Measurements from ENCODE around the gene SPRY4. TPM values are rescaled to one million over a fixed set of nuclear protein-coding genes. Genes with fewer than 3 reads are reported as not detected.

SPRY4 gene
- total and polyA plus RNA-seq, 2 of the 13 experiments (the other 11 are each of a cell fraction or from before 2014, with no cell fraction given), result 8.9 to 17.8 TPM

DNA sequence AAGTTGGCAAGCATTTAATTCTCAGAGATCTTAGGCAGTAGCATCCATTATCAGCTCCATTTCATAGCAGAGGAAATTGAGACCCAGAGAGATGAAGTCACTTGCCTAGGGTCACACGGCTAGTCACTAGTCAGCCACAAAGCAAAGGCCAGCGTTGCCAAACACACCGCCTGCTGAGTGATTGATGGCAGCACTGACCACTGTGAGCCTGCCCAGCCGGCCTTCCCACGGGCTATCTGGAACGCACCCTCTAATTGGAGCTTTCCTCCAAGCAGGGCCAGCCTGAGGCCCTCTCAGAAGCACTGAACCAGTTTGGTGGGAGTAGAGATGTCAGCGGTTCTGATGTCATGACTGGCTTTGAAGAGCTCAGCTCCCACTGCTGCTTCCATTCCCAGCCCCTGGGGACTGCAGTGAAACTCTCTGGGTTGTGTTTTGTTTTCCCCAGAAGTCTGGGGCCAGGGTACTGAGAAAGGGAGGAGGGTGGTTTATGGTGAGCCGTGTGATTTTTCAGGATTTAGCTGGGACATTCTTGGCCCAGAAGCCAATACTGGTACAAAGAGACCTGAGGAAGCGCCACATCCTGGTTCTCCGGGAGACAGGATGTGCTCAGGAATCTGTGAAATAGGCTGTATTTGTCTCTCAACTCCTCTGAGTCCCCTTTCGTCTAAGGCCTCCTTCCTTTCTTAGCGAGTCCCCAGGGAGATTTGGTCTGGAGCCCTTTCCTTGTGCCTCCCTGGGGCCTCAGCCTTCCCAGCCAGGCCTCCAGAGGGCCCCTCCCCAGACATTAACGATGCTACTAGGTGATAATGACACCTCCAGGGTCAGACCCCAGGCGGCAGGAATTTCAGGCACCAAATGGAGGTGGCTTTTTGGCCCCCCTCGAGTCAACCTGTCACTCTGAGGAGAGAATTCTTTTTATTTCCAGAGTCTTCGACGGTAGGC, 44.5 kb downstream of the SPRY4 start:
- peak; percentile 67 for FAIRE-seq
- ATAC-seq, result peak; percentile 96
- peak overlapping the region; percentile 55 for H3K4me2 ChIP-seq (ENCODE audit: low read depth, low read length)
- intact Hi-C loops (cut with micrococcal nuclease; ENCODE audit: unreplicated experiment) (no loop called here), in situ Hi-C loops (cut with HindIII; ENCODE audit: extremely low pct_ligation_motif_present, low pct_unique_long_range_greater_than_20kb) (no loop called here)
- BruUV-seq (replicated peaks), result TSS peak; percentile 52
- DNase-seq (ENCODE audit: low spot score), result peak; percentile 83
- 32% methylated on average over 14 of the region's 17 CpGs for WGBS (ENCODE audit: low lambda C conversion rate)
- CTCF ChIA-PET (ENCODE audit: low intra/inter-chr PET ratio, low total read pairs), result no interaction called here
- H3K4me1 ChIP-seq (ENCODE audit: insufficient read depth, low read length), result peaks cover 50% of the 10 kb centered on the region
- H3K9ac ChIP-seq (ENCODE audit: insufficient read depth, low read depth, low read length), result peak overlapping the region; percentile 19; the same call in 1 of the 2 replicates
- H3K27ac ChIP-seq (ENCODE audit: extremely low read length, insufficient read depth, low read length), result no peak overlapping the region
- H2AFZ ChIP-seq (ENCODE audit: low read length), result no peak overlapping the region
- no peaks in the 10 kb centered on the region for H4K20me1 ChIP-seq (ENCODE audit: insufficient read depth, low read length)
- POLR2A ChIA-PET, result interaction anchor here (0.6 to 1.4 kb wide), 7 partner anchors 10 to 80 kb away, joined by 3 to 4 read pairs (median 3); partner anchors contain the start of gene SPRY4
- H3K9me3 ChIP-seq (ENCODE audit: low read length), result no peaks in the 10 kb centered on the region
- H3K27me3 ChIP-seq (ENCODE audit: control insufficient read depth in 1 of 2, insufficient read depth in 2 of 2, low read length in 2 of 2), result no peaks in the 10 kb centered on the region
- no peaks in the 10 kb centered on the region for H3K79me2 ChIP-seq (ENCODE audit: insufficient read depth, low read length)
- no peaks in the 10 kb centered on the region for H3K36me3 ChIP-seq (replicated peaks in 1 of 2; ENCODE audit: control insufficient read depth in 1 of 2, insufficient read depth in 2 of 2, low read length in 2 of 2)
- peak overlapping the region in 1 of 3 experiments; percentile 40; a peak in 2 of 6 replicates for H3K4me3 ChIP-seq (replicated peaks in 1 of 3; ENCODE audit: insufficient read depth in 1 of 3, low read depth in 2 of 3, low read length in 3 of 3)
- TF ChIP-seq MTF2 (CRISPR knock-in tag; IDR thresholded peaks at IDR 0.05; ENCODE audit: borderline replicate concordance) (no peak), KDM2A (CRISPR knock-in tag; IDR thresholded peaks at IDR 0.05; ENCODE audit: borderline replicate concordance, low read depth) (peak; percentile 47), HNRNPLL (IDR thresholded peaks at IDR 0.05; ENCODE audit: low read depth, low read length, poor library complexity, severe bottlenecking) (no peak), CREB3 (CRISPR knock-in tag; IDR thresholded peaks at IDR 0.05) (no peak), ZFX (CRISPR knock-in tag; IDR thresholded peaks at IDR 0.05; ENCODE audit: low read depth) (peak; percentile 59; the same call in 1 of the 2 replicates), SIN3B (IDR thresholded peaks at IDR 0.05; ENCODE audit: low read length) (no peak), HOXA3 (CRISPR knock-in tag; IDR thresholded peaks at IDR 0.05) (peak; percentile 14; the same call in 1 of the 2 replicates), ZNF710 (CRISPR knock-in tag; IDR thresholded peaks at IDR 0.05; ENCODE audit: borderline replicate concordance) (0 out of 2 replicates have a peak, but pooled peaks have one; percentile 46), ZBTB1 (CRISPR knock-in tag; IDR thresholded peaks at IDR 0.05; ENCODE audit: borderline replicate concordance) (no peak), CEBPG (CRISPR knock-in tag; IDR thresholded peaks at IDR 0.05) (0 out of 2 replicates have a peak, but pooled peaks have one; percentile 10), HDAC2 (CRISPR knock-in tag; IDR thresholded peaks at IDR 0.05) (0 out of 2 replicates have a peak, but pooled peaks have one; percentile 12), CEBPB (IDR thresholded peaks at IDR 0.05; ENCODE audit: borderline replicate concordance, low read depth, low read length) (peak; percentile 70; the same call in 1 of the 2 replicates), MNT (IDR thresholded peaks at IDR 0.05) (no peak)
- TF ChIP-seq, protein P1, sequence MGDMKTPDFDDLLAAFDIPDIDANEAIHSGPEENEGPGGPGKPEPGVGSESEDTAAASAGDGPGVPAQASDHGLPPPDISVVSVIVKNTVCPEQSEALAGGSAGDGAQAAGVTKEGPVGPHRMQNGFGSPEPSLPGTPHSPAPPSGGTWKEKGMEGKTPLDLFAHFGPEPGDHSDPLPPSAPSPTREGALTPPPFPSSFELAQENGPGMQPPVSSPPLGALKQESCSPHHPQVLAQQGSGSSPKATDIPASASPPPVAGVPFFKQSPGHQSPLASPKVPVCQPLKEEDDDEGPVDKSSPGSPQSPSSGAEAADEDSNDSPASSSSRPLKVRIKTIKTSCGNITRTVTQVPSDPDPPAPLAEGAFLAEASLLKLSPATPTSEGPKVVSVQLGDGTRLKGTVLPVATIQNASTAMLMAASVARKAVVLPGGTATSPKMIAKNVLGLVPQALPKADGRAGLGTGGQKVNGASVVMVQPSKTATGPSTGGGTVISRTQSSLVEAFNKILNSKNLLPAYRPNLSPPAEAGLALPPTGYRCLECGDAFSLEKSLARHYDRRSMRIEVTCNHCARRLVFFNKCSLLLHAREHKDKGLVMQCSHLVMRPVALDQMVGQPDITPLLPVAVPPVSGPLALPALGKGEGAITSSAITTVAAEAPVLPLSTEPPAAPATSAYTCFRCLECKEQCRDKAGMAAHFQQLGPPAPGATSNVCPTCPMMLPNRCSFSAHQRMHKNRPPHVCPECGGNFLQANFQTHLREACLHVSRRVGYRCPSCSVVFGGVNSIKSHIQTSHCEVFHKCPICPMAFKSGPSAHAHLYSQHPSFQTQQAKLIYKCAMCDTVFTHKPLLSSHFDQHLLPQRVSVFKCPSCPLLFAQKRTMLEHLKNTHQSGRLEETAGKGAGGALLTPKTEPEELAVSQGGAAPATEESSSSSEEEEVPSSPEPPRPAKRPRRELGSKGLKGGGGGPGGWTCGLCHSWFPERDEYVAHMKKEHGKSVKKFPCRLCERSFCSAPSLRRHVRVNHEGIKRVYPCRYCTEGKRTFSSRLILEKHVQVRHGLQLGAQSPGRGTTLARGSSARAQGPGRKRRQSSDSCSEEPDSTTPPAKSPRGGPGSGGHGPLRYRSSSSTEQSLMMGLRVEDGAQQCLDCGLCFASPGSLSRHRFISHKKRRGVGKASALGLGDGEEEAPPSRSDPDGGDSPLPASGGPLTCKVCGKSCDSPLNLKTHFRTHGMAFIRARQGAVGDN (CRISPR knock-in tag; IDR thresholded peaks at IDR 0.05), result peak; percentile 77

Measured in HepG2 (cell line).